SK-N-MC (cell line): ENCODE data around the gene TTC34.

Source experiments
- DNase-seq: peaks from one replicate; pipeline ENCODE4 v3.0.0-alpha.2; 2011; ENCODE audit warnings: low read depth, low spot score
- H3K27ac ChIP-seq: fragments of 200-600 bp; sonication (generic); 2 replicates; pipeline ENCODE4 v1.5.1; 2016; ENCODE audit warnings: mixed run types
- H3K36me3 ChIP-seq: fragments of 200-600 bp; sonication (generic); 2 replicates; pipeline ENCODE4 v1.6.1; 2017; ENCODE audit warnings: antibody characterized with exemption, low read length, mixed read lengths; ENCODE audit not compliant: insufficient read depth
- H3K4me3 ChIP-seq: fragments of 200-600 bp; sonication (generic); 2 replicates; pipeline ENCODE4 v1.5.1; 2016
- H3K9ac ChIP-seq: fragments of 200-600 bp; sonication (generic); 2 replicates; pipeline ENCODE4 v1.8.0; 2017; ENCODE audit warnings: mixed run types, mixed read lengths; ENCODE audit not compliant: insufficient read length
- H3K9me3 ChIP-seq: fragments of 200-600 bp; sonication (generic); 2 replicates; pipeline ENCODE4 v1.6.1; 2017; ENCODE audit warnings: low read depth, mild to moderate bottlenecking, antibody characterized with exemption, low read length, moderate library complexity, mixed read lengths
- EZH2 ChIP-seq: fragments of 200-600 bp; sonication (generic); IDR thresholded peaks from one replicate; pipeline ENCODE4 v1.6.1; 2017; ENCODE audit warnings: antibody characterized with exemption
- FOXP2 ChIP-seq: optimal IDR thresholded peaks from 2 replicates; pipeline ENCODE3; 2011; ENCODE audit warnings: mild to moderate bottlenecking, moderate library complexity; ENCODE audit not compliant: insufficient read depth; ENCODE audit errors: extremely low read length, control extremely low read depth
- POLR2AphosphoS5 ChIP-seq: IDR thresholded peaks from 2 replicates; pipeline ENCODE4 v1.6.1; 2012; ENCODE audit warnings: mild to moderate bottlenecking, low read depth, low read length, borderline replicate concordance

Gene TTC34

DNA sequence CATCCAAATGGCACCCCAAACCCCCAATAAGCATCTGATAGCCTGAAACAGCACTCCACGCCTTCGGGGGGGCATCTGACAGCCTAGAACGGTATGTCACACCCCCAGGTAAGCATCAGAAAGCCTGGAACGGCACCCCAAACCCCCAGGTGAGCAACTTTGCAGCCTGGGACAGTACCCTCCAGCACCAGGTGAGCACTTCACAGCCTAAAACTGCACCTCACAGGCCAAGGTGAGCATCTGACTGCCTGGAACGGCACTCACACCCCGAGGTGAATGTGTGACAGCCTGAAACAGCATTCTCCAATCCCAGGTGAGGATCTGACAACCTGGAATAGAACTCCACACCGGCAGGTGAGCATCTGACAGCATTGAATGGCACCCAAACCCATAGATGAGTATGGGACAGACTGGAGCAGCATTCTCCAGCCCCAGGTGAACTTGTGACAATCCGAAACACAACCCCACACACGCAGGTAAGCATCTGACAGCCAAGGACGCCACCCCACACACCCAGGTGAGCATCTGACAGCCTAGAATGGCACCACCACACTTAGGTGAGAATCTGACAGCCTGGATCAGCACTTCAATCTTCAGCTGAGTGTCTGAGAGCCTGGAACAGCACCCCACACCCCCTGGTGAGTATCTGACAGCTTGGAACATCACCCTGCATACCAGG, 150.4 kb downstream of the TTC34 start:
- Histone ChIP-seq H3K4me3 (no peak overlapping the region), H3K9ac (no peak overlapping the region), H3K9me3 (peaks cover 5% of the 10 kb centered on the region; the same call in 1 of the 2 replicates), H3K36me3 (no peaks in the 10 kb centered on the region), H3K27ac (no peak overlapping the region)
- TF ChIP-seq EZH2 = no peak
- TF ChIP-seq POLR2AphosphoS5 = no peak
- no peak for TF ChIP-seq FOXP2
- no peak for DNase-seq

DNA sequence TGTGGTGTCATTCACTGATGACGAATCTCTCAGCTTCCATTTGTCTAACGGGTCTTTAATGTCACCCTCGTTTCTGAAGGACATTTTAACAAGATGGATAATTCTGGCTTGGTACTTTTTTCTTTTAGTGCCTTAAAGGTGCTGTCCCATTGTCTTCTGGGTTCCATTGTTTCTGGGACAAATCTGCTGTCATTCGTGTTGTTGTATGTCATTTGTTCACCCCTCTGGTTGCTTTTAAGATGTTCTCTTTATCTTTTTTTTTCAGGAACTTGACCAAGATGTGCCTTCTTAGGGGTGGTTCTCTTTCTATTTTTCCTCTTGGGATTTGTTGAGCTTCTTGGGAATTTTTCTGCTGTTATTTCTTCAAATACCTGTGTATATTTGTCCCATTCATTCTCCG, 154.7 kb downstream of the TTC34 start:
- Histone ChIP-seq H3K9ac (no peak overlapping the region), H3K36me3 (no peaks in the 10 kb centered on the region), H3K4me3 (no peak overlapping the region), H3K9me3 (peaks cover 5% of the 10 kb centered on the region; the same call in 1 of the 2 replicates), H3K27ac (no peak overlapping the region)
- DNase-seq = no peak
- TF ChIP-seq EZH2 (no peak), POLR2AphosphoS5 (no peak), FOXP2 (no peak)

GRCh38 chr1:2645776-2646175, 155.7 kb downstream of the TTC34 start:
- Histone ChIP-seq H3K9ac (no peak overlapping the region), H3K36me3 (no peaks in the 10 kb centered on the region), H3K27ac (no peak overlapping the region), H3K4me3 (no peak overlapping the region), H3K9me3 (peaks cover 5% of the 10 kb centered on the region; the same call in 1 of the 2 replicates)
- TF ChIP-seq EZH2 (no peak), POLR2AphosphoS5 (no peak), FOXP2 (no peak)
- no peak for DNase-seq

DNA sequence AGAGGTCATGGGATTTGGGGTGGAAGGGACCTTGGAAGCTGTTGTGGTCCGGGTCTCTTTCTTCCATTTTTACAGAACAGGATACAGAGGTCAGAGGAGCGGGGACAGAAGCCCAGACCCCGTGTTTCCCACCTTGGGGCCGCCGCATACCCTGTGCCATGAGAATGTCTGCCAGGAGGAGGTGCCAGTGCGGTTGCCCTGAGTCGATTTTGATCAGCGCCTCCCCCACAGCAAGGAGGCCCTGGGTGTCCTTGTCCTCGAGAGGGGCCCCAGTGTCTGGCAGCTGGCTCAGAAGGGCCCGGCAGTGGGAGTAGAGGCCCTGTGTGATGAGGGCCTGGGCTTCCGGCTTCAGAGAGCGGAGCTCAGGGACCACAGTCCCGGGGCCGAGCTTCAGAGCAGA, 156.3 kb downstream of the TTC34 start:
- no peak for TF ChIP-seq FOXP2
- no peak for TF ChIP-seq EZH2
- no peak for TF ChIP-seq POLR2AphosphoS5
- Histone ChIP-seq H3K9me3 (peaks cover 5% of the 10 kb centered on the region; the same call in 1 of the 2 replicates), H3K36me3 (no peaks in the 10 kb centered on the region), H3K27ac (no peak overlapping the region), H3K9ac (no peak overlapping the region), H3K4me3 (no peak overlapping the region)
- DNase-seq = no peak

GRCh38 chr1:2644591-2645101, 156.8 kb downstream of the TTC34 start:
- no peaks in the 10 kb centered on the region for H3K36me3 ChIP-seq
- DNase-seq = no peak
- H3K27ac ChIP-seq = no peak overlapping the region
- no peak overlapping the region for H3K9ac ChIP-seq
- TF ChIP-seq POLR2AphosphoS5 (no peak), FOXP2 (no peak), EZH2 (no peak)
- peaks cover 5% of the 10 kb centered on the region; the same call in 1 of the 2 replicates for H3K9me3 ChIP-seq
- H3K4me3 ChIP-seq = no peak overlapping the region

DNA sequence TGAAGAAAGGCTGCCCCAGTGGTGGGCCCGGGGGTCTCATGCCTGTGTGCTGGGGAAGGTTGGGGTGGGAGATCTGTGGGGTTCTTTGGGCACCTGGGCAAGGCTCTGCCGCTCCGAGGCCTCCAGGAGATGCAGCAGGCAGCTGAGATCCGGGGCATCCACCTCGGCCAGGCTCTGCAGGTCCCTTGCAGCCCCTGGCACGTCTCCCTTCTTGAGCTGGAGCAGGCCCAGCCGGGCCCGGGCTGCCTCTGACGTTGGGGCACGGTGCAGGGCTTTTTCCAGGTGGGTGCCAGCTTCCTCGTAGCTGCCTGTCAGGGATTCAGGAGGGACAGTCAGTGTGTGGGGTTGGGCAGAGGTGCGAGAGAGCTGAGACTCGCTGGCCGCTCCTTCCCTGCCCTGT, 157.3 kb downstream of the TTC34 start:
- H3K27ac ChIP-seq = no peak overlapping the region
- H3K36me3 ChIP-seq = no peaks in the 10 kb centered on the region
- no peak overlapping the region for H3K4me3 ChIP-seq
- TF ChIP-seq FOXP2 = no peak
- no peak for TF ChIP-seq POLR2AphosphoS5
- no peak for TF ChIP-seq EZH2
- no peak overlapping the region for H3K9ac ChIP-seq
- DNase-seq = no peak
- H3K9me3 ChIP-seq = peaks cover 5% of the 10 kb centered on the region; the same call in 1 of the 2 replicates

DNA sequence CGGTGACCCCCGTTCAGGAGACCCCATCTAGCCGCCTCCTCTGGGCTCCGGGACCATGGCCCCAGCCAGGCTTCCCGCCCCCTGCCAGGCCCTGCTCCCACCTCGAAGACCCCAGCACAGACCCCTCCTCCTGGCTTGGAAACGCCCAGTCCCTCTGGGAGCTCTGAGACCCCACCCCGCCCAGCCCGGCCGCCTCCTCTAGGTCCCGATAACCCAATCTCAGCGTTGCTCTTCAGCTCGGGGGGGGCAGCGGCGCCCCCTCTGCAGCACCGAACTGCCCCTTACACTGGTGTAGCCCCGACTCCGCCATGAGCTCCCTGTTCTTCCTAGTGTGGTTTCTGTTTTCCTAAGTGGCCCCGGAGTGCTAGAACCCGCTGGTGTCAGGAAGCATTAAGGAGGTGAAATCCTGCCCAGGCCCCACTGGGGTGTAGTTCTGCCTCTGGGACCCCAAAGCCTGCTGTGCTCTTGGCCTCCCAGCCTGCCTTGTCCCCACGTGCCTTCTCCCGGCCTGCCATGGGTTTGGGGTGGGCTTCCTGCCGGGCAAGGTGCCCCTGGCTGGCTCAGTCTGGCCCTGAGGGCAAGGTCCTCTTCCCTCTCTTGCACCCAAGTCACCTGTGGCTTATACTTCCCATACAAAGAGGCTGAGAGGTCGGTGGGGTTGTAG, 157.9 kb downstream of the TTC34 start:
- Histone ChIP-seq H3K36me3 (no peaks in the 10 kb centered on the region), H3K9me3 (peaks cover 5% of the 10 kb centered on the region; the same call in 1 of the 2 replicates), H3K9ac (no peak overlapping the region), H3K27ac (no peak overlapping the region), H3K4me3 (peak overlapping the region; percentile 96)
- TF ChIP-seq POLR2AphosphoS5 (no peak), EZH2 (no peak), FOXP2 (no peak)
- no peak for DNase-seq

GRCh38 chr1:2642560-2643413, 158.7 kb downstream of the TTC34 start:
- peak; percentile 60 for DNase-seq
- Histone ChIP-seq H3K27ac (0 out of 2 replicates have a peak overlapping the region, but pooled peaks have one; percentile 36), H3K9ac (peak overlapping the region; percentile 93), H3K9me3 (peaks cover 5% of the 10 kb centered on the region; the same call in 1 of the 2 replicates), H3K36me3 (no peaks in the 10 kb centered on the region), H3K4me3 (peak overlapping the region; percentile 96)
- TF ChIP-seq FOXP2 = no peak
- TF ChIP-seq POLR2AphosphoS5 = peak; percentile 96
